ENCODE results near the gene GRID2. TPM values are rescaled to one million over a fixed set of nuclear protein-coding genes. Genes with fewer than 3 reads are reported as not detected.

GRID2 gene
- total and polyA plus RNA-seq, 8 donors = 0.14 to 0.36 (median 0.22) TPM

GRCh38 chr4:93384241-93384640 lies 1080.5 kb downstream of the GRID2 start:
- H3K9me3 ChIP-seq = no peaks in the 10 kb centered on the region
- H3K36me3 ChIP-seq = no peaks in the 10 kb centered on the region
- H3K4me1 ChIP-seq = no peaks in the 10 kb centered on the region
- intact Hi-C loops (cut with DNase I) = no loop called here
- DNase-seq = no peak
- H3K4me3 ChIP-seq = no peak overlapping the region
- no peak for TF ChIP-seq CTCF (IDR thresholded peaks at IDR 0.05)
- no peaks in the 10 kb centered on the region for H3K27me3 ChIP-seq
- no peak for ATAC-seq
- H3K27ac ChIP-seq = no peak overlapping the region

- ATAC-seq (no peak), DNase-seq (no peak)
- Histone ChIP-seq H3K4me3 (no peak overlapping the region), H3K27ac (no peak overlapping the region), H3K36me3 (no peaks in the 10 kb centered on the region), H3K27me3 (no peaks in the 10 kb centered on the region), H3K4me1 (no peaks in the 10 kb centered on the region), H3K9me3 (no peaks in the 10 kb centered on the region)
- intact Hi-C loops (cut with DNase I) = no loop called here
- TF ChIP-seq CTCF (IDR thresholded peaks at IDR 0.05) = no peak
Measured at GRCh38 chr4:93384887-93385286, 1081.1 kb downstream of the GRID2 start.

GRCh38 chr4:93394545-93395081 lies 1090.8 kb downstream of the GRID2 start:
- H3K4me1 ChIP-seq = no peaks in the 10 kb centered on the region
- DNase-seq = peak in 1 of 4 donors; percentile 11
- ATAC-seq = peak; percentile 21

GRCh38 chr4:93396272-93396671 lies 1092.5 kb downstream of the GRID2 start:
- Histone ChIP-seq H3K9me3 (no peaks in the 10 kb centered on the region), H3K4me1 (no peaks in the 10 kb centered on the region), H3K36me3 (no peaks in the 10 kb centered on the region), H3K27me3 (no peaks in the 10 kb centered on the region), H3K4me3 (no peak overlapping the region), H3K27ac (no peak overlapping the region)
- no peak for DNase-seq
- ATAC-seq = no peak
- no peak for TF ChIP-seq CTCF (IDR thresholded peaks at IDR 0.05)
- intact Hi-C loops (cut with DNase I) = no loop called here

More at GRCh38 chr4:93394545-93395081, 1090.8 kb downstream of the GRID2 start:
- Histone ChIP-seq H3K36me3 (no peaks in the 10 kb centered on the region), H3K27me3 (no peaks in the 10 kb centered on the region), H3K27ac (no peak overlapping the region), H3K9me3 (no peaks in the 10 kb centered on the region), H3K4me3 (no peak overlapping the region)
- no peak for TF ChIP-seq CTCF (IDR thresholded peaks at IDR 0.05)
- intact Hi-C loops (cut with DNase I) = no loop called here

- Histone ChIP-seq H3K27ac (no peak overlapping the region), H3K4me3 (no peak overlapping the region), H3K4me1 (no peaks in the 10 kb centered on the region), H3K27me3 (no peaks in the 10 kb centered on the region), H3K9me3 (no peaks in the 10 kb centered on the region), H3K36me3 (no peaks in the 10 kb centered on the region)
- no peak for TF ChIP-seq CTCF (IDR thresholded peaks at IDR 0.05)
- intact Hi-C loops (cut with DNase I) = no loop called here
- no peak for DNase-seq
- no peak for ATAC-seq
Measured at GRCh38 chr4:93403571-93403970, 1099.8 kb downstream of the GRID2 start.

Data from left lung (tissue), 10 donors.